Stimulated activated CD4-positive, alpha-beta T cell treated with anti-CD3 and anti-CD28 coated beads, Interleukin-4, amount 100 ng/mL, for 1 hour (primary cell): ENCODE results near the gene S100A12.
A peak's percentile ranks its signal among the peaks of the same experiment; 100 is the strongest.

Experiments
- DNase-seq: peaks from one replicate; pipeline ENCODE4 v3.0.0-alpha.2; 2020

The S100A12 gene

GRCh38 chr1:153365696-153366095 is 9.7 kb downstream of the S100A12 start:
- DNase-seq = no peak

- DNase-seq = no peak
Measured at GRCh38 chr1:153364766-153365666, 10.4 kb downstream of the S100A12 start.

- no peak for DNase-seq
Measured at GRCh38 chr1:153364156-153364555, 11.3 kb downstream of the S100A12 start.

GRCh38 chr1:153363641-153364040 is 11.8 kb downstream of the S100A12 start:
- DNase-seq = no peak

GRCh38 chr1:153362187-153362775 is 13.1 kb downstream of the S100A12 start:
- no peak for DNase-seq

GRCh38 chr1:153361480-153362109 is 13.8 kb downstream of the S100A12 start:
- no peak for DNase-seq

GRCh38 chr1:153360592-153361479 is 14.6 kb downstream of the S100A12 start:
- DNase-seq = no peak

GRCh38 chr1:153360190-153360589 is 15.2 kb downstream of the S100A12 start:
- DNase-seq = no peak

GRCh38 chr1:153359241-153359640 is 16.2 kb downstream of the S100A12 start:
- DNase-seq = no peak

GRCh38 chr1:153358691-153358975 is 16.8 kb downstream of the S100A12 start:
- no peak for DNase-seq

- DNase-seq = no peak
Measured at GRCh38 chr1:153357853-153358690, 17.3 kb downstream of the S100A12 start, which contains the start of gene S100A9. Gene S100A9 (plus strand): TSS chr1:153357854. CDS start chr1:153358284, 430 bp downstream.

- no peak for DNase-seq
Measured at GRCh38 chr1:153357076-153357852, 18.2 kb downstream of the S100A12 start.

- no peak for DNase-seq
Measured at GRCh38 chr1:153356392-153357075, 18.9 kb downstream of the S100A12 start.

GRCh38 chr1:153355445-153356071 is 19.9 kb downstream of the S100A12 start:
- peak; percentile 33 for DNase-seq

GRCh38 chr1:153354515-153355193 is 20.8 kb downstream of the S100A12 start:
- no peak for DNase-seq

GRCh38 chr1:153353226-153353947 is 22.0 kb downstream of the S100A12 start:
- DNase-seq = no peak

- peak; percentile 65 for DNase-seq
Measured at GRCh38 chr1:153352523-153352922, 22.9 kb downstream of the S100A12 start.

GRCh38 chr1:153350321-153350957 is 25.0 kb downstream of the S100A12 start:
- no peak for DNase-seq
